H1 (cell line): ENCODE results near the gene SS18L1.

ENCODE experiments used
- BACH1 ChIP-seq: IDR thresholded peaks from 2 replicates; pipeline ENCODE4 v1.6.1; 2012; ENCODE audit warnings: low read length, improper control_type of control experiment
- CHD2 ChIP-seq: IDR thresholded peaks from 2 replicates; pipeline ENCODE4 v1.6.1; 2012; ENCODE audit warnings: low read length, improper control_type of control experiment
- EZH2 ChIP-seq: fragments of 200-600 bp; sonication (generic); IDR thresholded peaks from 2 replicates; pipeline ENCODE4 v1.7.1; 2012; ENCODE audit warnings: low read depth, mild to moderate bottlenecking, moderate library complexity, low read length, inconsistent platforms; ENCODE audit not compliant: severe bottlenecking
- GABPA ChIP-seq: IDR thresholded peaks from 2 replicates; pipeline ENCODE4 v1.6.1; 2011; ENCODE audit warnings: mild to moderate bottlenecking, low read length, moderate library complexity, borderline replicate concordance; ENCODE audit not compliant: insufficient read depth
- HDAC2 ChIP-seq, 2 experiments: fragments of 300-600 bp in 1 of 2; sonication (generic) in 1 of 2; IDR thresholded peaks; 2 replicates each; pipeline ENCODE4 v1.6.1; 2011 to 2012; ENCODE audit warnings: low read depth in 2 of 2, low read length in 2 of 2, mild to moderate bottlenecking in 2 of 2, moderate library complexity in 2 of 2, borderline replicate concordance in 1 of 2, inconsistent platforms in 1 of 2
- POLR2A ChIP-seq, 2 experiments: IDR thresholded peaks; 1 replicate in 1 of 2; 2 replicates in 1 of 2; pipeline ENCODE4 v1.6.1; 2011; ENCODE audit warnings: low read depth in 2 of 2, low read length in 2 of 2, mild to moderate bottlenecking in 2 of 2; ENCODE audit errors: control extremely low read depth in 1 of 2
- POLR2AphosphoS5 ChIP-seq: IDR thresholded peaks from 2 replicates; pipeline ENCODE4 v1.6.1; 2011; ENCODE audit warnings: low read depth, low read length
- RXRA ChIP-seq: IDR thresholded peaks from 2 replicates; pipeline ENCODE4 v1.6.1; 2011; ENCODE audit warnings: low read depth, mild to moderate bottlenecking, low read length, moderate library complexity; ENCODE audit not compliant: insufficient read depth
- SP2 ChIP-seq: IDR thresholded peaks from 2 replicates; pipeline ENCODE4 v1.6.1; 2012; ENCODE audit warnings: mild to moderate bottlenecking, low read length, inconsistent platforms
- SUZ12 ChIP-seq: fragments of 200-600 bp; sonication (generic); IDR thresholded peaks from 2 replicates; pipeline ENCODE4 v1.6.1; 2012; ENCODE audit warnings: mild to moderate bottlenecking, inconsistent platforms, low read length, moderate library complexity, mixed read lengths
- TF ChIP-seq, protein P1 (sequence below), 3 experiments: IDR thresholded peaks; 1 replicate in 2 of 3; 2 replicates in 1 of 3; pipeline versions ENCODE4 v1.5.1 to v1.6.1; 2011; ENCODE audit warnings: low read length in 3 of 3, mild to moderate bottlenecking in 3 of 3, inconsistent platforms in 2 of 3, low read depth in 1 of 3, moderate library complexity in 1 of 3; ENCODE audit not compliant: insufficient read depth in 1 of 3; ENCODE audit errors: control extremely low read depth in 1 of 3
- TF ChIP-seq, protein P2 (sequence below): IDR thresholded peaks from 2 replicates; pipeline ENCODE4 v1.6.1; 2012; ENCODE audit warnings: inconsistent platforms
- TF ChIP-seq, protein P3 (sequence below): IDR thresholded peaks from 2 replicates; pipeline ENCODE4 v1.6.1; 2012; ENCODE audit warnings: inconsistent platforms
- TF ChIP-seq, protein P4 (sequence below): IDR thresholded peaks from 2 replicates; pipeline ENCODE4 v1.6.1; 2011; ENCODE audit warnings: low read length, improper control_type of control experiment

DNA sequence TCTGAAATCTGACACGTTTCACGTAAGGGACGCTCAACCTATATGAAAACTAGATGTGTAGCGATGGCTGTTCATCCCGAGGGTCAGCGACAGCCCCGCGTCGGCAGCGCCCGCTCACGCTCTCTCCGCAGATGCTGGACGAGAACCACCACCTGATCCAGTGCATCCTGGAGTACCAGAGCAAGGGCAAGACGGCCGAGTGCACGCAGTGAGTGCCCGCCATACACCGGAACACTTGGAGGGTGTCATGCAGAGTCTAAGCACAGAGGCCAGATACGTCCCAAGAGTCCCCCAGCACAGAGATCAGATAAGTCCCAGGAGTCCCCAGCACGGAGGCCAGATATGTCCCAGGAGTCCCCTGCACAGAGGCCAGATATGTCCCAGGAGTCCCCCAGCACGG lies 15.0 kb downstream of the SS18L1 start:
- TF ChIP-seq, protein P1, sequence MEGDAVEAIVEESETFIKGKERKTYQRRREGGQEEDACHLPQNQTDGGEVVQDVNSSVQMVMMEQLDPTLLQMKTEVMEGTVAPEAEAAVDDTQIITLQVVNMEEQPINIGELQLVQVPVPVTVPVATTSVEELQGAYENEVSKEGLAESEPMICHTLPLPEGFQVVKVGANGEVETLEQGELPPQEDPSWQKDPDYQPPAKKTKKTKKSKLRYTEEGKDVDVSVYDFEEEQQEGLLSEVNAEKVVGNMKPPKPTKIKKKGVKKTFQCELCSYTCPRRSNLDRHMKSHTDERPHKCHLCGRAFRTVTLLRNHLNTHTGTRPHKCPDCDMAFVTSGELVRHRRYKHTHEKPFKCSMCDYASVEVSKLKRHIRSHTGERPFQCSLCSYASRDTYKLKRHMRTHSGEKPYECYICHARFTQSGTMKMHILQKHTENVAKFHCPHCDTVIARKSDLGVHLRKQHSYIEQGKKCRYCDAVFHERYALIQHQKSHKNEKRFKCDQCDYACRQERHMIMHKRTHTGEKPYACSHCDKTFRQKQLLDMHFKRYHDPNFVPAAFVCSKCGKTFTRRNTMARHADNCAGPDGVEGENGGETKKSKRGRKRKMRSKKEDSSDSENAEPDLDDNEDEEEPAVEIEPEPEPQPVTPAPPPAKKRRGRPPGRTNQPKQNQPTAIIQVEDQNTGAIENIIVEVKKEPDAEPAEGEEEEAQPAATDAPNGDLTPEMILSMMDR (IDR thresholded peaks at IDR 0.05; ENCODE audit: control extremely low read depth in 1 of 3, insufficient read depth in 1 of 3, low read depth in 1 of 3, low read length in 3 of 3): no peak
- TF ChIP-seq GABPA (no peak), EZH2 (no peak), POLR2AphosphoS5 (no peak), CHD2 (no peak), POLR2A (IDR thresholded peaks at IDR 0.05; ENCODE audit: control extremely low read depth in 1 of 2, low read depth in 2 of 2, low read length in 2 of 2) (no peak), BACH1 (no peak), RXRA (no peak), SP2 (no peak), SUZ12 (no peak), HDAC2 (IDR thresholded peaks at IDR 0.05; ENCODE audit: borderline replicate concordance in 1 of 2, low read depth in 2 of 2, low read length in 2 of 2) (no peak)
- TF ChIP-seq, protein P2, sequence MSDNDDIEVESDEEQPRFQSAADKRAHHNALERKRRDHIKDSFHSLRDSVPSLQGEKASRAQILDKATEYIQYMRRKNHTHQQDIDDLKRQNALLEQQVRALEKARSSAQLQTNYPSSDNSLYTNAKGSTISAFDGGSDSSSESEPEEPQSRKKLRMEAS: no peak
- TF ChIP-seq, protein P3, sequence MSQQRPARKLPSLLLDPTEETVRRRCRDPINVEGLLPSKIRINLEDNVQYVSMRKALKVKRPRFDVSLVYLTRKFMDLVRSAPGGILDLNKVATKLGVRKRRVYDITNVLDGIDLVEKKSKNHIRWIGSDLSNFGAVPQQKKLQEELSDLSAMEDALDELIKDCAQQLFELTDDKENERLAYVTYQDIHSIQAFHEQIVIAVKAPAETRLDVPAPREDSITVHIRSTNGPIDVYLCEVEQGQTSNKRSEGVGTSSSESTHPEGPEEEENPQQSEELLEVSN: no peak
- TF ChIP-seq, protein P4, sequence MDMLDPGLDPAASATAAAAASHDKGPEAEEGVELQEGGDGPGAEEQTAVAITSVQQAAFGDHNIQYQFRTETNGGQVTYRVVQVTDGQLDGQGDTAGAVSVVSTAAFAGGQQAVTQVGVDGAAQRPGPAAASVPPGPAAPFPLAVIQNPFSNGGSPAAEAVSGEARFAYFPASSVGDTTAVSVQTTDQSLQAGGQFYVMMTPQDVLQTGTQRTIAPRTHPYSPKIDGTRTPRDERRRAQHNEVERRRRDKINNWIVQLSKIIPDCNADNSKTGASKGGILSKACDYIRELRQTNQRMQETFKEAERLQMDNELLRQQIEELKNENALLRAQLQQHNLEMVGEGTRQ: no peak
